VCaP (cell line): ENCODE data around the gene DUSP15.

Experiments used
- H3K27ac ChIP-seq: fragments of 450-650 bp; 2 replicates; pipeline ENCODE4 v1.5.1; 2017
- CTCF ChIP-seq: fragments of 450-650 bp; conservative IDR thresholded peaks from 2 replicates; pipeline ENCODE4 v1.5.1; 2017; ENCODE audit warnings: mild to moderate bottlenecking, moderate library complexity

DUSP15 gene

GRCh38 chr20:31827059-31827458 is 43.3 kb downstream of the DUSP15 start:
- no peak overlapping the region for H3K27ac ChIP-seq

GRCh38 chr20:31826074-31826473 is 44.3 kb downstream of the DUSP15 start:
- H3K27ac ChIP-seq, result no peak overlapping the region
- TF ChIP-seq CTCF, result no peak

More at GRCh38 chr20:31827059-31827458, 43.3 kb downstream of the DUSP15 start:
- TF ChIP-seq CTCF, result no peak

- TF ChIP-seq CTCF, result no peak
- H3K27ac ChIP-seq, result peak overlapping the region; percentile 26; the same call in 1 of the 2 replicates
Observed at GRCh38 chr20:31824554-31825313, 45.6 kb downstream of the DUSP15 start.

- H3K27ac ChIP-seq, result peak overlapping the region; percentile 26; the same call in 1 of the 2 replicates
- TF ChIP-seq CTCF, result no peak
Observed at GRCh38 chr20:31824125-31824485, 46.2 kb downstream of the DUSP15 start.

- H3K27ac ChIP-seq, result peak overlapping the region; percentile 34; the same call in 1 of the 2 replicates
- TF ChIP-seq CTCF, result no peak
Observed at GRCh38 chr20:31823360-31824124, 46.8 kb downstream of the DUSP15 start.

- H3K27ac ChIP-seq, result peak overlapping the region; percentile 34; the same call in 1 of the 2 replicates
- peak; percentile 98 for TF ChIP-seq CTCF
Observed at GRCh38 chr20:31822421-31823330, 47.7 kb downstream of the DUSP15 start.
